Measurements from ENCODE around the gene CYP27B1.
"Not testable (repeated sequence)": the region's sequence is repeated elsewhere in the genome, so short reads cannot be mapped to it uniquely, and the experiment has no call there.

CYP27B1 gene

GRCh38 chr12:57783466-57783801 is 16.6 kb upstream of the CYP27B1 start:
- no peak for DNase-seq (ENCODE audit: low read depth)

- DNase-seq (ENCODE audit: low read depth), result peak; percentile 96
These were observed 16.0 kb upstream of the CYP27B1 start, which contains the start of gene TSFM for GRCh38 chr12:57782608-57783465. TSFM (plus strand) TSS chr12:57782787; CDS start chr12:57782802, 15 bp downstream.

- no peak for DNase-seq (ENCODE audit: low read depth)
These were observed 15.3 kb upstream of the CYP27B1 start for GRCh38 chr12:57782243-57782607.

GRCh38 chr12:57781801-57782200 is 14.9 kb upstream of the CYP27B1 start:
- no peak for DNase-seq (ENCODE audit: low read depth)

- DNase-seq (ENCODE audit: low read depth), result no peak
These were observed 14.4 kb upstream of the CYP27B1 start for GRCh38 chr12:57781244-57781643.

- DNase-seq (ENCODE audit: low read depth), result no peak
These were observed 13.5 kb upstream of the CYP27B1 start for GRCh38 chr12:57780284-57780897.

- DNase-seq (ENCODE audit: low read depth), result no peak
These were observed 12.9 kb upstream of the CYP27B1 start for GRCh38 chr12:57779736-57780135.

GRCh38 chr12:57777911-57778310 is 11.0 kb upstream of the CYP27B1 start:
- DNase-seq (ENCODE audit: low read depth), result no peak

- DNase-seq (ENCODE audit: low read depth), result no peak
These were observed 10.5 kb upstream of the CYP27B1 start for GRCh38 chr12:57777367-57777766.

GRCh38 chr12:57776247-57776587 is 9.3 kb upstream of the CYP27B1 start:
- DNase-seq (ENCODE audit: low read depth), result no peak

- DNase-seq (ENCODE audit: low read depth), result no peak
These were observed 8.8 kb upstream of the CYP27B1 start for GRCh38 chr12:57775563-57776246.

GRCh38 chr12:57775044-57775443 is 8.2 kb upstream of the CYP27B1 start:
- DNase-seq (ENCODE audit: low read depth), result no peak

GRCh38 chr12:57774634-57775033 is 7.8 kb upstream of the CYP27B1 start:
- not testable (repeated sequence) for DNase-seq (ENCODE audit: low read depth)

- DNase-seq (ENCODE audit: low read depth), result no peak
These were observed 5.8 kb upstream of the CYP27B1 start, which contains the start of gene EEF1AKMT3 for GRCh38 chr12:57772429-57773322. EEF1AKMT3 (plus strand) TSS chr12:57772614; CDS start chr12:57772725, 111 bp downstream.

- peak; percentile 89 for DNase-seq (ENCODE audit: low read depth)
These were observed 5.1 kb upstream of the CYP27B1 start, which contains the start of gene METTL1 for GRCh38 chr12:57771873-57772428. METTL1 (minus strand) TSS chr12:57772105; CDS start chr12:57772083, 22 bp downstream.

- DNase-seq (ENCODE audit: low read depth), result peak; percentile 84
These were observed 4.5 kb upstream of the CYP27B1 start for GRCh38 chr12:57771236-57771872.

- no peak for DNase-seq (ENCODE audit: low read depth)
These were observed 3.9 kb upstream of the CYP27B1 start for GRCh38 chr12:57770734-57771133.

GRCh38 chr12:57769594-57769993 is 2.7 kb upstream of the CYP27B1 start:
- DNase-seq (ENCODE audit: low read depth), result no peak

- DNase-seq (ENCODE audit: low read depth), result no peak
These were observed 998 bp upstream of the CYP27B1 start for GRCh38 chr12:57767876-57768275.

- no peak for DNase-seq (ENCODE audit: low read depth)
These were observed 424 bp upstream of the CYP27B1 start for GRCh38 chr12:57767305-57767698.

All from stimulated activated CD8-positive, alpha-beta memory T cell treated with anti-CD3 and anti-CD28 coated beads, Interleukin-7, amount 100 ng/mL, for 24 hours (primary cell).